ENCODE data around the gene APOO. TPM values are rescaled to one million over a fixed set of nuclear protein-coding genes. Genes with fewer than 3 reads are reported as not detected.

The APOO gene
- total RNA-seq (2021): 25.5 and 42.3 TPM in 2 replicates
- percentile 59 among the genes with signal in this experiment for Bru-seq, nascent RNA
- percentile 50 among the genes with signal in this experiment for BruChase-seq, experiment 1, labeled RNA remaining after a 2-hour chase
- BruChase-seq, experiment 2, labeled RNA remaining after a 6-hour chase: percentile 52 among the genes with signal in this experiment
- long read RNA-seq, transcript APOO-201 (9 exons, 1,118 nt): major isoform, 16 of 31 reads
- long read RNA-seq, partial matches to known transcripts: 1 of 31 reads
- long read RNA-seq, other reads (novel, unspliced or antisense): 14 of 31 reads

GRCh38 chrX:23907498-23908218 is at the start of gene APOO, which contains the start of gene CXorf58:
TSS of gene APOO (minus strand) at chrX:23907938. CDS start at chrX:23907702, 236 bp downstream.
TSS of gene CXorf58 (plus strand) at chrX:23908006. CDS start at chrX:23910303, 2,297 bp downstream.
- Histone ChIP-seq H3K4me3 (peak within 1 kb of the TSS; percentile 79), H3K4me1 (replicated peaks; ENCODE audit: insufficient read depth) (peaks cover 12% of the 10 kb centered on the region), H3K4me2 (peak within 1 kb of the TSS; percentile 68), H3K9me2 (ENCODE audit: insufficient read depth) (no peaks in the 10 kb centered on the region), H3K27ac (peak within 1 kb of the TSS; percentile 69), H3K79me2 (ENCODE audit: low read depth) (peaks cover 19% of the 10 kb centered on the region), H3K9me3 (ENCODE audit: insufficient read depth, low read depth) (no peaks in the 10 kb centered on the region), H3K36me3 (ENCODE audit: low read depth) (no peaks in the 10 kb centered on the region), H3F3A (ENCODE audit: insufficient read depth, low read depth) (peaks cover 25% of the 10 kb centered on the region; the same call in 1 of the 2 replicates), H3K27me3 (ENCODE audit: insufficient read depth, low read depth) (no peaks in the 10 kb centered on the region), H4K20me1 (ENCODE audit: insufficient read depth) (no peaks in the 10 kb centered on the region), H2AFZ (peak within 1 kb of the TSS; percentile 89)
- ChIA-PET CTCF (interaction anchor here (0.6 kb wide), 1 partner anchor 177 kb away, joined by 4 read pairs; no protein-coding TSS in a partner anchor), POLR2A (ENCODE audit: unreplicated experiment) (no interaction called here)
- no TSS peak for BruUV-seq (replicated peaks)
- intact Hi-C loops (cut with micrococcal nuclease; ENCODE audit: unreplicated experiment): loop anchor here (1.0 kb wide), 2 partner anchors 118 to 147 kb away; partner anchors contain the start of gene EIF2S3
- TF ChIP-seq EZH2 (IDR thresholded peaks at IDR 0.05; ENCODE audit: low read depth) (no peak), CTCF (conservative IDR thresholded peaks at IDR 0.05) (peak; percentile 61)
- DNase-seq: peak; percentile 82 to 93

DNA sequence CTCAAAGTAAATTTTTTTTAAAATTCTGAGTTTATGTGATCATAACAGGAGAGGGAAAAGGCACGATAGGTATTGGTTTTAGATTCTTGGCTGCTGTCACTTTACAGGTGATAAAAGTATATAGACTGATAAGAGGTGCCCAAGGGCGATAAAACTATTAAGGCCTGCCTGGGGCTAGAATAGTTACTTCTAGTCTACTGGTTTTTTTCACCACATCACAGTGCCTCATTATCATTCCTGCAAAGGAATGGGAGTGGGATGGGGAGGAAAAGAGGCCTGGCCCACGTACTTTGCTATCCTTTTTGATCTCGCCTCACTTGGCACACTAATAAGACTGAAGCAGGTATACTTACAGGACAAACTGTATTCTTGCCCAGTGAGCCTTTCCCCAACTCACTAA is 46.7 kb upstream of the APOO start:
- Histone ChIP-seq H3K79me2 (ENCODE audit: low read depth) (no peaks in the 10 kb centered on the region), H3K4me2 (no peak overlapping the region), H3K4me1 (replicated peaks; ENCODE audit: insufficient read depth) (no peaks in the 10 kb centered on the region), H3K4me3 (no peak overlapping the region), H4K20me1 (ENCODE audit: insufficient read depth) (no peaks in the 10 kb centered on the region), H2AFZ (no peak overlapping the region), H3K27me3 (ENCODE audit: insufficient read depth, low read depth) (no peaks in the 10 kb centered on the region), H3K9me3 (ENCODE audit: insufficient read depth, low read depth) (no peaks in the 10 kb centered on the region), H3K9me2 (ENCODE audit: insufficient read depth) (no peaks in the 10 kb centered on the region), H3F3A (ENCODE audit: insufficient read depth, low read depth) (no peaks in the 10 kb centered on the region), H3K27ac (no peak overlapping the region), H3K36me3 (ENCODE audit: low read depth) (no peaks in the 10 kb centered on the region)
- ChIA-PET POLR2A (ENCODE audit: unreplicated experiment) (no interaction called here), CTCF (interaction anchor here (0.6 kb wide), 1 partner anchor 17 kb away, joined by 5 read pairs; no protein-coding TSS in a partner anchor)
- no TSS peak for BruUV-seq (replicated peaks)
- TF ChIP-seq CTCF (conservative IDR thresholded peaks at IDR 0.05): no peak
- TF ChIP-seq EZH2 (IDR thresholded peaks at IDR 0.05; ENCODE audit: low read depth): no peak
- DNase-seq: no peak
- intact Hi-C loops (cut with micrococcal nuclease; ENCODE audit: unreplicated experiment): no loop called here

DNA sequence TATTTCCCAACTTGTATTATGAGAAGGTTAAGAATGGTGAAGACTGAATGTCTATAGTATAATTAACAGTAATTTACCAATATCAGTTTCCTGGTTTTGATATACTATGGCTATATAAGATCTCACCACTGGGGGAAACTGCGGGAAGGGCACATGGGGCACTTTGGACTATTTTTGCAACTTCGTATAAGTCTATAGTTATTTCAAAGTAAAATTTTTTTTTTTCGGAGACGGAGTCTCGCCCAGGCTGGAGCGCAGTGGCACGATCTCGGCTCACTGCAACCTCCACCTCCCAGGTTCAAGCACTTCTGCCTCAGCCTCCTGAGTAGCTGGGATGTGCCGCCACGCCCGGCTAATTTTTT is 46.2 kb upstream of the APOO start:
- no peak overlapping the region for H3K4me3 ChIP-seq
- CTCF ChIA-PET: no interaction called here
- H3K4me1 ChIP-seq (replicated peaks; ENCODE audit: insufficient read depth): no peaks in the 10 kb centered on the region
- H2AFZ ChIP-seq: no peak overlapping the region
- intact Hi-C loops (cut with micrococcal nuclease; ENCODE audit: unreplicated experiment): no loop called here
- no peak overlapping the region for H3K27ac ChIP-seq
- no peaks in the 10 kb centered on the region for H3K36me3 ChIP-seq (ENCODE audit: low read depth)
- no peaks in the 10 kb centered on the region for H3K9me3 ChIP-seq (ENCODE audit: insufficient read depth, low read depth)
- TF ChIP-seq EZH2 (IDR thresholded peaks at IDR 0.05; ENCODE audit: low read depth) (no peak), CTCF (conservative IDR thresholded peaks at IDR 0.05) (no peak)
- POLR2A ChIA-PET (ENCODE audit: unreplicated experiment): no interaction called here
- no TSS peak for BruUV-seq (replicated peaks)
- no peaks in the 10 kb centered on the region for H3F3A ChIP-seq (ENCODE audit: insufficient read depth, low read depth)
- H3K4me2 ChIP-seq: no peak overlapping the region
- no peaks in the 10 kb centered on the region for H3K79me2 ChIP-seq (ENCODE audit: low read depth)
- no peaks in the 10 kb centered on the region for H3K9me2 ChIP-seq (ENCODE audit: insufficient read depth)
- no peak for DNase-seq
- H4K20me1 ChIP-seq (ENCODE audit: insufficient read depth): no peaks in the 10 kb centered on the region
- H3K27me3 ChIP-seq (ENCODE audit: insufficient read depth, low read depth): no peaks in the 10 kb centered on the region

Measured in PC-9 (cell line).